Adrenal gland (tissue), 5 donors: ENCODE results near the gene RPH3AL.

ENCODE experiments used
- POLR2A ChIP-seq, 2 donors: fragments of 450-650 bp; IDR thresholded peaks; one replicate each; pipeline ENCODE4 v1.6.1; 2017; ENCODE audit warnings: antibody characterized with exemption in 2 of 2, mild to moderate bottlenecking in 2 of 2, moderate library complexity in 1 of 2
- TF ChIP-seq, protein P1 (sequence below), 6 experiments: fragments of 450-650 bp in 4 of 6; fragments of 200-600 bp in 2 of 6; sonication (generic) in 1 of 6; IDR thresholded peaks; 1 replicate in 5 of 6; 2 replicates in 1 of 6; pipeline versions ENCODE4 v1.5.1 to v1.8.0; 2016 to 2021; ENCODE audit warnings: antibody characterized with exemption in 6 of 6, mild to moderate bottlenecking in 2 of 6, moderate library complexity in 1 of 6
- donor health status: DM: no; HTN: no; CAD: no.

DNA sequence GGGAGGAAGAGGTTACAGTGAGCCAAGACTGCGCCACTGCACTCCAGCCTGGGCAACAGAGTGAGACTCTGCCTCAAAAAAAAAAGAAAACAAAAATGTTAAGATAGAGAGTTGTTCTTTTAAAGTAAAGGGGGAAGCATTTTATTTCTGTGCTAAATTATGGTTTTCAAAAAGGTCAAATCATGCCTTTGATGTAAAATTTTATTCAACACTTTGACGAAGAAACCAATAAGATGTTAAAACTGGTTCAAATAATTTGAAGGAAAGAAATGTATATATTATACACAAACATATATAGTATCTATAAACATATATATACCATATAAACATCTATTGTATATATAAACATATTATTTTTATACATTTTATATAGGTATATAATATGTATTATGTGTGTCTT is 43.4 kb upstream of the RPH3AL start:
- TF ChIP-seq, protein P1, sequence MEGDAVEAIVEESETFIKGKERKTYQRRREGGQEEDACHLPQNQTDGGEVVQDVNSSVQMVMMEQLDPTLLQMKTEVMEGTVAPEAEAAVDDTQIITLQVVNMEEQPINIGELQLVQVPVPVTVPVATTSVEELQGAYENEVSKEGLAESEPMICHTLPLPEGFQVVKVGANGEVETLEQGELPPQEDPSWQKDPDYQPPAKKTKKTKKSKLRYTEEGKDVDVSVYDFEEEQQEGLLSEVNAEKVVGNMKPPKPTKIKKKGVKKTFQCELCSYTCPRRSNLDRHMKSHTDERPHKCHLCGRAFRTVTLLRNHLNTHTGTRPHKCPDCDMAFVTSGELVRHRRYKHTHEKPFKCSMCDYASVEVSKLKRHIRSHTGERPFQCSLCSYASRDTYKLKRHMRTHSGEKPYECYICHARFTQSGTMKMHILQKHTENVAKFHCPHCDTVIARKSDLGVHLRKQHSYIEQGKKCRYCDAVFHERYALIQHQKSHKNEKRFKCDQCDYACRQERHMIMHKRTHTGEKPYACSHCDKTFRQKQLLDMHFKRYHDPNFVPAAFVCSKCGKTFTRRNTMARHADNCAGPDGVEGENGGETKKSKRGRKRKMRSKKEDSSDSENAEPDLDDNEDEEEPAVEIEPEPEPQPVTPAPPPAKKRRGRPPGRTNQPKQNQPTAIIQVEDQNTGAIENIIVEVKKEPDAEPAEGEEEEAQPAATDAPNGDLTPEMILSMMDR (IDR thresholded peaks at IDR 0.05), result no peak
- no peak for TF ChIP-seq POLR2A (IDR thresholded peaks at IDR 0.05)
